IPS-NIHi7 (cell line): ENCODE measurements around the gene IFI44.

ENCODE experiments used
- DNase-seq: peaks from one replicate; pipeline ENCODE4 v3.0.0; 2012; ENCODE audit warnings: mixed read lengths; ENCODE audit errors: extremely low spot score

IFI44 gene, protein sequence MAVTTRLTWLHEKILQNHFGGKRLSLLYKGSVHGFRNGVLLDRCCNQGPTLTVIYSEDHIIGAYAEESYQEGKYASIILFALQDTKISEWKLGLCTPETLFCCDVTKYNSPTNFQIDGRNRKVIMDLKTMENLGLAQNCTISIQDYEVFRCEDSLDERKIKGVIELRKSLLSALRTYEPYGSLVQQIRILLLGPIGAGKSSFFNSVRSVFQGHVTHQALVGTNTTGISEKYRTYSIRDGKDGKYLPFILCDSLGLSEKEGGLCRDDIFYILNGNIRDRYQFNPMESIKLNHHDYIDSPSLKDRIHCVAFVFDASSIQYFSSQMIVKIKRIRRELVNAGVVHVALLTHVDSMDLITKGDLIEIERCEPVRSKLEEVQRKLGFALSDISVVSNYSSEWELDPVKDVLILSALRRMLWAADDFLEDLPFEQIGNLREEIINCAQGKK

DNA sequence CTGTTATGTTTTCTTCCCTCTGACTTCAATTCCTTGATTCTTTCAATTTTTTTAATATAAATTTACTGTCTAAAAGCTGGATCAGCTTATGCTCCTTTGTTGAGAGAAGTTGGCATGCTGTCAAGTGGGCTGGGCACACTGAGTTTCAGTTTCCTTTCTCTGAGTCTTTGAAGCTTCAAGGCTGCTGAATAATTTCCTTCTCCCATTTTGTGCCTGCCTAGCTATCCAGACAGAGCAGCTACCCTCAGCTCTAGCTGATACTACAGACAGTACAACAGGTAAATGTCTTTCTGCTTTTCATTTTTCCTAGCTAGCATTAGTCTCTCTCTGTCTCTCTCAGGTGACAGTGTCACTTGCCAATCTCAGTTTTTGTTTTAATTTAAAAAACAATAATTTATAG is at the start of gene IFI44:
TSS of gene IFI44 (plus strand) at position 204 of the 400 bp plus-strand sequence. CDS start 365 bp downstream, outside the sequence.
- no peak for DNase-seq

DNA sequence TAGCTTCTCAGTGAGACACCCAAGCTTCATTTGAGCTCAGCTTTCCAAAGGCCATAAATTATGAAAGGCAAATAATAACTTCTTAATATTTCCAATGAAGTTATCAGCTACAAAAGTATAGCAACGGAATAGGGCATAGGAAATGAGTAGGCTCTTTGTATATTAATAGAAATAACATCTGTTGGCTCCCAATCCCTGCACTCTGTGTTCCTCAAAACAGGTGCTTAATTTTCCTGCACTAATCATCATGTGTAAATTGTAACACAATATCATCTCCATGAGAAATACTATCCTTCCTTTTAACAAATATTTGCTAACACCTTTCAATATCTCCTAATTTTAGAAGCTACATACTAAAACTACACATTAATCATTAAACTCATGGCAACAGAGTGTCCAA is 48.6 kb upstream of the IFI44 start:
- no peak for DNase-seq

DNA sequence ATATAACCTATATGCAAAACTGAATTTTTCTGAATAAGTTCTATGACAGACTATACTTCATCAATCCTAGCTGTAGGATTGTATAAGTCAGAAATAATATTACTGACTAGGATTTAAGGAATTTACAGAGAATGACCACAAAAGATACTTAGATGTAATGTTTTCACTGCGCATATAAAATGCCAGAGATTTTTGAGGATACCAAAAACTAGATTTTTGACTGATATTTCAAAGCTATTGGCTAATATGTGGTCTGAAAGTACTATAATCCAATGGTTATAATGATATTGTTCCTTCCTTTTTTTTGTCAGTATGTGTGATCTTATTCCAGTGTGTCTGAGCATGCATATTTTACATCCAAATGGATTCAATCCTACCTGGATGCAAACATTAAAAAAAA is 46.4 kb upstream of the IFI44 start:
- no peak for DNase-seq

DNA sequence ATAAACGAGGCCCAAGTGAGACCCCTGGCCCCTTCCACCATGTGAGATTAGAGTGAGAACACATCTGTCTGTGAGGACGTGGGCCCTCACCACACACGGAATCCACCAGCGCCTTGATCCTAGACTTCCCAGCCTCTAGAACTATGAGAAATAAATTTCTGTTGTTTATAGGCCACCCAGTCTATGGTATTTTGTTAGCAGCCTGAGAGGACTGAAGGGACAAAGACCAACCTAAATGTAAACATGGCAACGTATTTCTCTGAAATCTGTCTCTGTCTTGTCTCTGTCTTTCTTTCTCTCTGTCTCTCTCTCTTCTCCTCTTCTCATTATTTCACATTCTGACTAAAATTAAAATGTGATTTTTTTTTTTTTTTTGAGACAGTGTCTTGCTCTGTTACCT is 45.0 kb upstream of the IFI44 start:
- DNase-seq, result no peak

DNA sequence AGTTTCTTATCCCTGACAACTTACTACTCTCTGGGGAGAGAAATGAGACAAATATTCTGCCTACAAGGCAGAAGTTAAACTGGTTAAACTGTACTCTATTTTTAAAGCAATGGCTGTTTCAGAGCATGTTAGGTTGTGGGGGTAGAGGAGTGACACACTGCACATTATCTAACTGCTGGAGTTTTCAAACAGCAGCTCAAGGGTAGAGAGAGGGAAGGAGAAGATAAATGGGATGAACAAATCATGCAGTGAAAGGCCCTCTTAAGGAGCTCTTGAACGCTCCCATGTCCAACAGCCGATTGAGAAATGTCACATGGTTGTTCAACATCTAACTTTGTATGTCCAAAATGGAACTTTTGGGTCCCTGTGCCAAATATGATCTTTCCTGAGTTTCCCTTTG is 43.4 kb upstream of the IFI44 start:
- DNase-seq, result no peak

DNA sequence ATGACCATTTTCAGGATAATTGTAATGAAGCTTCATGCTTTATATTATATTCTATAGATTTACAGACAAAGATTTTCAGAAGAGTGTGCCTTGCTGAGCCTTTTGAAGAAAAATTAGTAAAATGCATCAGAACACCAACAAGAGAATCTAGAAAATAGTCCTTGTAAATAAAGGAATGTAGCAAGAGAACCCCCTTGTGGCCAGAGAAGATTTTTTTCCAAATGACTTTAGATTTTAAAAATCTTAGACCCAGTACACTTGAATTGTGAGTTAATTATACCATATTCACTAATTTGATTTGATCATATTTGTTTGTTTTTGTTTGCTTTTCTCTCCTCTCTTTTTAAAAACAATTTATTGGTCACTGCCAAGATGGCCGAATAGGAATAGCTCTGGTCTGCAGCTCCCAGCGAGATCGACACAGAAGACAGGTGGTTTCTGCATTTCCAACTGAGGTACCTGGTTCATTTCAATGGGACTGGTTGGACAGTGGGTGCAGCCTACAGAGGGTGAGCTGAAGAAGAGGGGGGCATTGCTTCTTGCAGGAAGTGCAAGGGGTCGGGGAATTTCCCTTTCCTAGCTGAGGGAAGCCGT is 42.2 kb upstream of the IFI44 start:
- DNase-seq, result peak; percentile 13

DNA sequence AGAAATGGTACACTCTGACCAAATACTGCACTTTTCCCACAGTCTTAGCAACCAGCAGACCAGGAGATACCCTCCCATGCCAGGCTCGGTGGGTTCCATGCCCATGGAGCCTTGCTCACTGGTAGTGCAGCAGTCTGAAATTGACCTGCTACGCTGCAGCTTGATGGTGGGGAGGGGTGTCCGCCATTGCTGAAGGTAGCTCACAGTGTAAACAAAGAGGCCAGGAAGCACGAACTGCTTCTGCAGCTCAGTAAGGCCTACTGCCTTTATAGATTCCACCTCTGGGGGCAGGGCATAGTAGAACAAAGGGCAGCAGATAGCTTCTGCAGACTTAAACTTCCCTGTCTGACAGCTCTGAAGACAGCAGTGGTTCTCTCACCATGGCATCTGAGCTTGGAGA is 41.7 kb upstream of the IFI44 start:
- no peak for DNase-seq

DNA sequence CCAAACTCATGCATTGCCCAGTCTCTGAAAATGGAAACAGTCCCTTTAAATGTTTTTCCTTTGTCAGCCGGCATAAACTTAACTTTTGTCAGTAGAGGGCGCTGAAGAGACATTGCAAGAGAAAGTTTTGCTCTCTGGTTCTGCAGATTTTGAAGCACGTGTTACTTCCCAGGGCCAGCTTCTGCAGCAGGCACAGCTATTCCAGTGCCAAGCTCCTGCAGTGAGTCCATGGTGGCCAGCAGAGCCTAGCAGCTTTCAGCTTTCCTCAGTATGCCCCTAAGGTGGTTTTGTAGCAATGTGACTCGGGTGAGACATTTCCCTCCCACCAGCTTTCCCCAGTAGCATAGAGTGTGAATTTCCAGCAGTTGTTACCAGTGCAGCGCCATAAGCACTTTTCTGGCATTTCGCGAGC is 32.0 kb upstream of the IFI44 start:
- peak; percentile 68 for DNase-seq

DNA sequence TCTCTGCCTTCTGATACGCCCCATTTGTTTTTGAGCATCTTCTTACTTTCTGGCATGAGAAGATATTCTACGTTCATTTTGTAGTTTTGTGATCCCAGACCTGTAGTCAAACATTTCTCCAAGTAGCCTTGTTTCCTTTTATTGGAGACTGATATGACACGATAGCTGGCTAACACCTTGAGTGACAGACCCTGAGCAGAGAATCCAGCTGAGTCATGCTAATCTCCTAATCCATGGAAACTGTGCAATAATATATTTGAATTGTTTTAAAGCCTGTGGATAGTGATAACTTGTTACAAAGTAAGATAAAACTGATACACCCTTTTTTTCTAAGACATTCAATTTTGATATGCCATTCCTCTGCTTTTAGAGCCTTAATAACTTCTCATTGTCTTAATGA is 30.6 kb upstream of the IFI44 start:
- no peak for DNase-seq

DNA sequence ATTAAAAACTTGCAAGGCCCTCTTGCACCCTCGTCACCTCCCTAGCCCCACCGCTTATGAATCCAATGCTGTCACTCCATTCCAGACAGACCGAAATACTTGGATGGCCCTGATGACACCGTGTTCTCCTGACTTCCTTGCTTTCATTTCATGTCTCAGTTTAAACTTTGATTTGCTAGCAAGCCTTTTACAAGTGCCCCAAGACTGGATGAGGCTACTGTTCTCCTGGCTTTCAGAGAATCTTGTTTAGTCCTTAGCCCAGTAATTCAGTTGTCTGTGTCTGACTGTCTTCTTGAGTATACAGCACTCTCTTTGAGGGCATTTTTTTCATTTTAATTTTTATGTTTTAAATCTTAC is 30.2 kb upstream of the IFI44 start:
- no peak for DNase-seq

DNA sequence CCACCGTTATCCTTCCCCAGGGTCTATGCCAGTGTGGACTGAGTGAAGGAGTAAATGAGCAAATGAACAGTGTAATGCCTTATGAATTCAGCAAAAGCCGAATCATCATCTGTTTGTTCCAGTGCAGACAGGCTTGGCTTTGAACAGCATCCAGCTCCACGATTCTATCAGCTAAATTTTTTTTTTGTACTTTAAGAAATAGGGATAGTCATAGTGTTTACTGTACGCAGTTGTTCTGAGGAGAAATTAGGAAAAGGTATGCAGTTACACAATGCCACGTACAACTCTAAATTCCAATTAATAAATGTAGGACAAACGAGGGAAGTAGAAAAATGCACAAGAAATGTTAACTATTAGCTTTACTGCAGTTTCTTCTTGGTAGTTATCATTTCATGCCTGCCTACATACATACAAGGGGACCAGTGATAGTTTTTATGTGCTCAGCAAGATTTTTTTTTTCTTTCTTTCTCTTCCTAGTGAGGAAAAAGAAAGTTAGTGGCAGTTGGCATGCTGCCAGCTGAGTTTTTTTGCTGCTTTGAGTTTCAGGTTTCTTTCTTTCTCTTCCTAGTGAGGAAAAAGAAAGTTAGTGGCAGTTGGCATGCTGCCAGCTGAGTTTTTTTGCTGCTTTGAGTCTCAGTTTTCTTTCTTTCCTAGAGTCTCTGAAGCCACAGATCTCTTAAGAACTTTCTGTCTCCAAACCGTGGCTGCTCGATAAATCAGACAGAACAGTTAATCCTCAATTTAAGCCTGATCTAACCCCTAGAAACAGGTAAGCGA is 29.6 kb upstream of the IFI44 start, which contains the start of gene IFI44L:
TSS of gene IFI44L (plus strand) at position 646 of the 777 bp plus-strand sequence. CDS start 7,468 bp downstream, outside the sequence.
- no peak for DNase-seq

DNA sequence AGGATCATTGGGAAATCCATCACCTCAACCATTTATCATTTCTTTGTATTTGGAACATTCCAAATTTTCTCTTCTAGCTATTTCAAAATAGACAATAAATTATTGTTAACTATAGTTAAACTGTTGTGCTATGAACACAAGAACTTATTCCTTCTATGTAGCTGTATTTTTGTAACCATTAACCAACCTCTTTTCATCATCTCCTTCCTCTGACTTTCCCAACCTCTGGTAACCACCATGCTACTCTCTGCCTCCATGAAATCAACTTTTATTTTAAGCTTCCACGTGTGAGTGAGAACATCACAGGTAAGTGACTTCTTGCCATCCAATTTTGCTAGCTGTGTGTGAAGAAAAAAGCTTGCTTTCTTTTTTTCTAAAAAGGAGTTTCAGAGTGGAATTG is 29.0 kb upstream of the IFI44 start:
- DNase-seq, result no peak

DNA sequence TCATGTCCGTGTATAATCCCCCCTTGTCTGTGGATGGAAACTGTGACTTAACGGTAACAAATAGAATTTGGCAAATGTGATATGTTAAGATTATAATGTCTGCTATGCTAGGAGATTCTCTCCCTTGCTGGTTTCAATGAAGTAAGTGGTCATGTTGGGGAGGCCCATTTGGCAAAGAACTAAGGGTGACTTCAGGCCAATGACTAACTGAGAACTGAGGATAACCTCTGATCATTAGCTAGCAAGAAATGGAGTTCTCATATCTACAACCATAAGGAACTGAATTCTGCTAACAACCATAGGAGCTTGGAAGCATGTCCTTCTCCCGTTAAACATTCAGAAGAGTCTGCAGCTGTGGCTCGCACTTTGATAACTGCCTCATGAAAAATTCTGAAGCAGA is 27.1 kb upstream of the IFI44 start:
- DNase-seq, result no peak

DNA sequence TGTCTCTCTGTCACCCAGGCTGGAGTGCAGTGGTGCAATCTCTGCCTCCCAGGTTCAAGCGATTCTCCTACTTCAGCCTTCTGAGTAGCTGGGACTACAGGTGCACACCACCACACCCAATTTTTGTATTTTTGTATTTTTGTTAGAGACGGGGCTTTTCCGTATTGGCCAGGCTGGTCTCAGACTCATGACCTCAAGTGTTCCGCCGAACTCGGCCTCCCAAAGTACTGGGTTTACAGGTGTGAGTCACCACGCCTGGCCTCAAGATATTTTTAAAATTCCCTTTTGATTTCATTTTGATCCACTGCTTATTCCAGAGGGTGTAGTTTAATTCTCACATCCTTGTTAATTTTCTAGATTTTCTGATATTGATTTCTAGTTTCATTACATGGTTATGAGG is 25.6 kb upstream of the IFI44 start:
- DNase-seq, result no peak

DNA sequence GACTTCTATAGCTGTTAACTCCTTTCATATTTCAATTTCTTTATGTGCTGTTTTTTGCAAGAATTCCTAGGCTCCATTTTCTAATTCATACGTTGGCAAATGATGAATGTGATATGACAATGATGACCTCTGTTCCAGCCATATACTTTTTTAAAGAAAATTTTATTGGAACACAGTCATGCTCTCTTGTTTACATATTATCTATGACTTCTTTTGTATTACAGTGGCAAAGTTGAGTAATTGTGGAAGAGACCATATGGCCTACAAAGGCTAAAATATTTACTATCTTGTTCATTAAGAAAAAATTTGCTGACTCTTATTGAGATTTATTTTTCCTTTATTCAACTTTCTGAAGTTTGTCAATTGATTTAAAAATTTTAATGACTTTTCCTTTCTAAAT is 22.3 kb upstream of the IFI44 start:
- no peak for DNase-seq

DNA sequence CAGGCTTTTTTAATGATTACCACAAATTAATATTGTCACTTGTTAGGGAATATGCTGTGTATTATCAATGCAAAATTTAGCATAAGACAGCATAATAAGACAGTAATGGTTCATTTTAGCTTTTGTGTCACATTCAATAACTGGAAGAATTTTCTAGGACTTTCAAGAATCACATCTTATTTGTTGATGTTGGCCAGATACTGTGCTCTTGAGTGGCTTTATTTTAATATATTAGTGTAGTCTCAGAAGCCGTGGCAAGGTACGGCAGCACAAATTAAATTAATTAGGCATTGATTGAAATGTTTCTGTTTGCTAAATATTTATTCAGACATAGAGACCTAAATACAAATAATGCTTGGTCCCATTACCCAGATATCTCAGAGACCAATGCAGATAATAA is 19.0 kb upstream of the IFI44 start:
- DNase-seq, result no peak

DNA sequence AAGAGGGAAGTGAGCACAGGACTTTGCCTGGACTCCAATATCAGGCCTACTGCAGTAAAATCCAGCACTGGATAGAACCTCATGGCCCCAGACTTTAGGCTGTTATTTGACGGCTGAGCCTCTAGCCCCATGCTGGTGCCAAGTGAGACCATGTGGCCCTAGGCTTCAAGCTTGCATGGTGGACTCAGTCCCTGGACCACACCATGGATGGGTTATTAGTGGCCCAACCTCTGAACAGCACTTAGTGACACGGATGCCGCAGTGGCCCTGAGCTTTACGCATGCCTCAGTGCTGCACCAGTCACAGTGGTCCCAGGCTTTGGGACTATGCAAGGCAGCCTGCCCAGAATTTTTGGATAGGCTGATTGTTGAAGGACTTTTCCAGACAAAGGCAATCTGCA is 16.4 kb upstream of the IFI44 start:
- DNase-seq, result no peak

DNA sequence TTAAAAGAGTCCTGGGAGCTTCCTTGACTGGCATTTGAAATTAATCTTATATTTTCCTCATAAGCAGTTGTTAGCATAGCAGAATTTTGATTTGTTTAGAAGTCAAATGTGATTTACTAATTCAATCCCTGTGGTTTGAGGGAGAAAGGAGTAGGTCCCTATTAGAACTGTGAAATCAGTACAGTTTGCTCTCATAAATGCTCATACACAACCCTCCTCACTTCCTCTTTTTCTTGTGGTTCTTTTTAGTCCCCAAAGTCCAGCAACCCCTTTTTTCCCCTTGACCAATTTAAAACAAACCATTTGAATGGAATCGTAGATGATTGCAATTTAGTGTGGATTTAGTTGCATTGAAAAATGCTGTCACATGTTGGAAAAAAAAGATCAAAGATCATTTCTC is 9.2 kb upstream of the IFI44 start:
- no peak for DNase-seq

DNA sequence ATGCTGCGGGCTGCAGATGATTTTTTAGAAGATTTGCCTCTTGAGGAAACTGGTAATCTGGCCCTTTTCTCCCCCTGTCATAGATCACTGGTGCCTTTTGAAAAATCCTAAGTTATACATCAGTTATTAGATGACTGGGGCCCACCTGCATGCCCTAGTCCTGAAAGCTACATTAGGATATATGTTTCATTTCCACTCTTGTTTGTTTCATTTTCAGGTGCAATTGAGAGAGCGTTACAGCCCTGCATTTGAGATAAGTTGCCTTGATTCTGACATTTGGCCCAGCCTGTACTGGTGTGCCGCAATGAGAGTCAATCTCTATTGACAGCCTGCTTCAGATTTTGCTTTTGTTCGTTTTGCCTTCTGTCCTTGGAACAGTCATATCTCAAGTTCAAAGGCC is 8.1 kb upstream of the IFI44 start:
- DNase-seq, result no peak

DNA sequence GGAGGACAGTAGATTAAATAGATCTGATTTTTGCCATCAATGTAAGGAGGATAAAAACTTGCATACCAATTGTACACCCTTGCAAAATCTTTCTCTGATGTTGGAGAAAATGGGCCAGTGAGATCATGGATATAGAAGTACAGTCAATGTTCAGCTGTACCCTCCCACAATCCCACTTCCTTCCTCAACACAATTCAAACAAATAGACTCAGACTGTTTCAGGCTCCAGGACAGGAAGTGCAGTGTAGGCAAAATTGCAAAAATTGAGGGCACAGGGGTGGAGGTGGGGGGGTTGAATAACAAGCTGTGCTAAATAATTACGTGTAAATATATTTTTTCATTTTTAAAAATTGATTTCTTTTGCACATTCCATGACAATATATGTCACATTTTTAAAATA is 3.9 kb upstream of the IFI44 start:
- no peak for DNase-seq

DNA sequence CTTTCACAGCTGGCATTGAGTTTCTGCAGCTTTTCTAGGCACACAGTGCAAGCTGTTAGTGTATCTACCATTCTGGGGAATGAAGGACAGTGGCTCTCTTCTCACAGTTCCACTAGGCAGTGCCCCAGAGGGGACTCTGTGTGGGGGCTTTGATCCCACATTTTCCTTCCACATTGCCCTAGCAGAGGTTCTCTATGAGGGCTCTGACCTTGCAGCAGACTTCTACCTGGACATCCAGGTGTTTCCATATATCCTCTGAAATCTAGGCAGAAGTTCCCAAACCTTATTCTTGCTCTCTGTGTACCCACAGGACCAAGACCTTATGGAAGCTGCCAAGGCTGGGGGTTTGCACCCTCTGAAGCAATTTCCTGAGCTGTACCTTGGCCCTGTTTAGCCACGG is 2.4 kb upstream of the IFI44 start:
- DNase-seq, result no peak

DNA sequence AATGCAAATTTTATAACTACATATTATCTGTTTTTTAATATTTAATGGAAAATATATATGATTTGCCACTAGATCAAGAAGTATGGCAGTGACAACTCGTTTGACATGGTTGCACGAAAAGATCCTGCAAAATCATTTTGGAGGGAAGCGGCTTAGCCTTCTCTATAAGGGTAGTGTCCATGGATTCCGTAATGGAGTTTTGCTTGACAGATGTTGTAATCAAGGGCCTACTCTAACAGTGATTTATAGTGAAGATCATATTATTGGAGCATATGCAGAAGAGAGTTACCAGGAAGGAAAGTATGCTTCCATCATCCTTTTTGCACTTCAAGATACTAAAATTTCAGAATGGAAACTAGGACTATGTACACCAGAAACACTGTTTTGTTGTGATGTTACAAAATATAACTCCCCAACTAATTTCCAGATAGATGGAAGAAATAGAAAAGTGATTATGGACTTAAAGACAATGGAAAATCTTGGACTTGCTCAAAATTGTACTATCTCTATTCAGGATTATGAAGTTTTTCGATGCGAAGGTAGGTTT is 556 bp downstream of the IFI44 start:
- DNase-seq, result no peak
